Right lobe of liver (tissue), 4 donors: ENCODE measurements around the gene ZNF823.
A peak's percentile ranks its signal among the peaks of the same experiment; 100 is the strongest.

Source experiments
- CTCF ChIP-seq, 4 donors: fragments of 200-600 bp in 3 of 4; fragments of 450-650 bp in 1 of 4; IDR thresholded peaks; one replicate each; pipeline versions ENCODE4 v1.5.1 to v1.8.0; 2016 to 2022; ENCODE audit warnings: antibody characterized with exemption in 4 of 4, mild to moderate bottlenecking in 2 of 4
- POLR2A ChIP-seq: fragments of 450-650 bp; IDR thresholded peaks from one replicate; pipeline ENCODE4 v1.6.1; 2017; ENCODE audit warnings: antibody characterized with exemption, mild to moderate bottlenecking
- donor health status: DM: no; HTN: no; CAD: no.
- donor health status: DM: no; HTN: no; CAD: no.
- donor health status: DM: no; HTN: yes; CAD: no.

GRCh38 chr19:11673608-11674041, 65.1 kb downstream of the ZNF823 start:
- peak in 3 of 4 donors; percentile 48 to 58 (median 50) for TF ChIP-seq CTCF (IDR thresholded peaks at IDR 0.05)
- no peak for TF ChIP-seq POLR2A
